Panc1 (cell line): ENCODE measurements around the gene MGAT4A. TPM values are rescaled to one million over a fixed set of nuclear protein-coding genes. Genes with fewer than 3 reads are reported as not detected.
"Not testable (repeated sequence)": the region's sequence is repeated elsewhere in the genome, so short reads cannot be mapped to it uniquely, and the experiment has no call there.

Source experiments
- ATAC-seq: fragments of 200-7000 bp; cut with Tn5 transposase; 2 replicates; pipeline ENCODE4 v1.9.1; 2020; ENCODE audit warnings: mild to moderate bottlenecking, moderate library complexity
- BruUV-seq: library from RNA; stranded (reverse); fragments of 400-500 nt; replicated peaks from 2 replicates; lab custom pipeline; 2021; lab: Mats Ljungman, UMichigan
- CTCF ChIA-PET: fragments of 300-600 bp; sonication (Branson Sonifier 250); formaldehyde crosslinking; loops from one replicate; lab custom pipeline; 2022; ENCODE audit warnings: antibody characterized with exemption; lab: Charles Lee
- POLR2A ChIA-PET: fragments of 300-600 bp; sonication (Branson Sonifier 250); formaldehyde crosslinking; loops from one replicate; lab custom pipeline; 2022; ENCODE audit warnings: antibody characterized with exemption; lab: Charles Lee
- DNase-seq: peaks from one replicate; pipeline ENCODE4 v3.0.0-alpha.2; 2010; ENCODE audit warnings: low read depth, low spot score
- H3K27ac ChIP-seq: 2 replicates; pipeline ENCODE4 v1.5.1; 2011; ENCODE audit warnings: mild to moderate bottlenecking, low read length, inconsistent platforms
- H3K27me3 ChIP-seq: fragments of 200-500 bp; sonication (Bioruptor generic); 2 replicates; pipeline ENCODE4 v1.6.0; 2014; ENCODE audit warnings: low read length, inconsistent platforms; ENCODE audit not compliant: control insufficient read depth, insufficient read depth
- H3K36me3 ChIP-seq: fragments of 200-500 bp; sonication (Bioruptor generic); 2 replicates; pipeline ENCODE4 v1.5.1; 2014; ENCODE audit warnings: inconsistent platforms, mild to moderate bottlenecking, low read length, moderate library complexity; ENCODE audit not compliant: control insufficient read depth, insufficient read depth
- H3K4me1 ChIP-seq: 2 replicates; pipeline ENCODE4 v1.5.1; 2011; ENCODE audit warnings: inconsistent platforms, mild to moderate bottlenecking, low read length, moderate library complexity; ENCODE audit not compliant: control insufficient read depth, insufficient read depth
- H3K4me3 ChIP-seq, 2 experiments: 2 replicates each; pipeline ENCODE4 v1.5.1; 2011 to 2012; ENCODE audit warnings: low read depth in 2 of 2, low read length in 2 of 2, mild to moderate bottlenecking in 2 of 2, inconsistent platforms in 1 of 2, moderate library complexity in 1 of 2
- H3K9me3 ChIP-seq: fragments of 200-500 bp; sonication (Bioruptor generic); 2 replicates; pipeline ENCODE4 v1.5.1; 2014; ENCODE audit warnings: low read depth, mild to moderate bottlenecking, inconsistent platforms, low read length, moderate library complexity; ENCODE audit not compliant: control insufficient read depth, insufficient read depth
- POLR2AphosphoS5 ChIP-seq: IDR thresholded peaks from 2 replicates; pipeline ENCODE4 v1.6.1; 2012; ENCODE audit warnings: mild to moderate bottlenecking, low read depth, low read length, moderate library complexity
- SIN3A ChIP-seq: IDR thresholded peaks from 2 replicates; pipeline ENCODE4 v1.6.1; 2012; ENCODE audit warnings: low read depth, mild to moderate bottlenecking, low read length, moderate library complexity, borderline replicate concordance; ENCODE audit not compliant: insufficient read depth
- TCF7L2 ChIP-seq: IDR thresholded peaks from 2 replicates; pipeline ENCODE4 v1.6.1; 2011; ENCODE audit warnings: mild to moderate bottlenecking, low read depth, low read length, inconsistent platforms
- in situ Hi-C: cut with HindIII; loops from 2 replicates; pipeline ENCODE4 v1.10.0; 2016; ENCODE audit warnings: low sequenced_read_pairs, low pct_unique_long_range_greater_than_20kb
- intact Hi-C: fragments of 100-400 bp; cut with micrococcal nuclease; formaldehyde crosslinking; loops from one replicate; pipeline ENCODE4 v1.10.0; 2022; ENCODE audit not compliant: unreplicated experiment
- total RNA-seq: library from RNA; stranded (reverse); gene quantifications from one replicate; pipeline ENCODE4 v1.2.1, GENCODE V29; 2021; ENCODE audit not compliant: unreplicated experiment
- TF ChIP-seq, protein P1 (sequence below): fragments of 450-650 bp; IDR thresholded peaks from 2 replicates; pipeline ENCODE4 v1.5.1; 2017; ENCODE audit warnings: mild to moderate bottlenecking
- TF ChIP-seq, protein P2 (sequence below), 2 experiments: IDR thresholded peaks; 2 replicates each; pipeline ENCODE4 v1.6.1; 2011 to 2012; ENCODE audit warnings: low read depth in 2 of 2, control low read depth in 1 of 2, low read length in 1 of 2, mild to moderate bottlenecking in 1 of 2, moderate library complexity in 1 of 2; ENCODE audit not compliant: insufficient read depth in 1 of 2

MGAT4A gene
- total RNA-seq, 1 experiment from 2014 or later, result 4.4 TPM

DNA sequence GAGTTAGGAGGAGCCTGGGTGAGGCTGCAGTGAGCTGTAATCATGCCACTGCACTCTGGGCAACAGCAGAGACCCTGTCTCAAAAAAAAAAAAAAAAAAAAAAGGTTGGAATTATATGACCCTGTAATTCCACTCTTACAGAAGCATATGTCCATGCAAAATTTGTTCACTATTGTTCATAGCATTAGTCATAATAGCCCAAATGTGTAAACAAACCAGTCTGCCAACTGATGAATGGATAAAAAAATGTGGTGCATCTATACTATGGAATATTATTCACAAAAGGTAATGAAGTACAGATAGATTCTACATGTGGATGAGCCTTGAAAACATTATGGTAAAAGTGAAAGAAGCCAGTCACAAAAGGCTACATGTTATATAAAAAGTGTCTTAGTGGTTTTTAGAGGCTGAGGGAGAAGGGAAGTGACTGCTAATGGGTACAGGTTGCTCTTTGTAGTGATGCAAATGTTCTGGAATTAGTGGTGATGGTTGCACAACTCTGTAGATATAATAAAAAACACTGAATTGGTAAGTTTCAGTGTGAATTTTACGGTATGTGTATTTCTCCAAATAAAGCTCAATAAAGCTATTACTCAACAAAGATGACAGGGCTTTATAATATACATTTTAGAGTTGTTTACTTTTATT is 132.0 kb downstream of the MGAT4A start:
- Histone ChIP-seq H3K27ac (no peak overlapping the region), H3K4me1 (no peaks in the 10 kb centered on the region), H3K4me3 (no peak overlapping the region), H3K36me3 (peaks cover 11% of the 10 kb centered on the region), H3K9me3 (no peaks in the 10 kb centered on the region), H3K27me3 (no peaks in the 10 kb centered on the region)
- DNase-seq, result no peak
- ChIA-PET POLR2A (interaction anchor here (0.6 to 0.7 kb wide), 2 partner anchors 21 to 158 kb away, joined by 4 to 5 read pairs; no protein-coding TSS in a partner anchor), CTCF (interaction anchor here (0.6 to 0.7 kb wide), 2 partner anchors 16 to 30 kb away, joined by 4 read pairs; no protein-coding TSS in a partner anchor)
- intact Hi-C loops, result no loop called here
- ATAC-seq, result no peak
- no TSS peak for BruUV-seq
- no peak for TF ChIP-seq POLR2AphosphoS5
- no peak for TF ChIP-seq TCF7L2
- TF ChIP-seq, protein P1, sequence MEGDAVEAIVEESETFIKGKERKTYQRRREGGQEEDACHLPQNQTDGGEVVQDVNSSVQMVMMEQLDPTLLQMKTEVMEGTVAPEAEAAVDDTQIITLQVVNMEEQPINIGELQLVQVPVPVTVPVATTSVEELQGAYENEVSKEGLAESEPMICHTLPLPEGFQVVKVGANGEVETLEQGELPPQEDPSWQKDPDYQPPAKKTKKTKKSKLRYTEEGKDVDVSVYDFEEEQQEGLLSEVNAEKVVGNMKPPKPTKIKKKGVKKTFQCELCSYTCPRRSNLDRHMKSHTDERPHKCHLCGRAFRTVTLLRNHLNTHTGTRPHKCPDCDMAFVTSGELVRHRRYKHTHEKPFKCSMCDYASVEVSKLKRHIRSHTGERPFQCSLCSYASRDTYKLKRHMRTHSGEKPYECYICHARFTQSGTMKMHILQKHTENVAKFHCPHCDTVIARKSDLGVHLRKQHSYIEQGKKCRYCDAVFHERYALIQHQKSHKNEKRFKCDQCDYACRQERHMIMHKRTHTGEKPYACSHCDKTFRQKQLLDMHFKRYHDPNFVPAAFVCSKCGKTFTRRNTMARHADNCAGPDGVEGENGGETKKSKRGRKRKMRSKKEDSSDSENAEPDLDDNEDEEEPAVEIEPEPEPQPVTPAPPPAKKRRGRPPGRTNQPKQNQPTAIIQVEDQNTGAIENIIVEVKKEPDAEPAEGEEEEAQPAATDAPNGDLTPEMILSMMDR, result no peak
- TF ChIP-seq, protein P2, sequence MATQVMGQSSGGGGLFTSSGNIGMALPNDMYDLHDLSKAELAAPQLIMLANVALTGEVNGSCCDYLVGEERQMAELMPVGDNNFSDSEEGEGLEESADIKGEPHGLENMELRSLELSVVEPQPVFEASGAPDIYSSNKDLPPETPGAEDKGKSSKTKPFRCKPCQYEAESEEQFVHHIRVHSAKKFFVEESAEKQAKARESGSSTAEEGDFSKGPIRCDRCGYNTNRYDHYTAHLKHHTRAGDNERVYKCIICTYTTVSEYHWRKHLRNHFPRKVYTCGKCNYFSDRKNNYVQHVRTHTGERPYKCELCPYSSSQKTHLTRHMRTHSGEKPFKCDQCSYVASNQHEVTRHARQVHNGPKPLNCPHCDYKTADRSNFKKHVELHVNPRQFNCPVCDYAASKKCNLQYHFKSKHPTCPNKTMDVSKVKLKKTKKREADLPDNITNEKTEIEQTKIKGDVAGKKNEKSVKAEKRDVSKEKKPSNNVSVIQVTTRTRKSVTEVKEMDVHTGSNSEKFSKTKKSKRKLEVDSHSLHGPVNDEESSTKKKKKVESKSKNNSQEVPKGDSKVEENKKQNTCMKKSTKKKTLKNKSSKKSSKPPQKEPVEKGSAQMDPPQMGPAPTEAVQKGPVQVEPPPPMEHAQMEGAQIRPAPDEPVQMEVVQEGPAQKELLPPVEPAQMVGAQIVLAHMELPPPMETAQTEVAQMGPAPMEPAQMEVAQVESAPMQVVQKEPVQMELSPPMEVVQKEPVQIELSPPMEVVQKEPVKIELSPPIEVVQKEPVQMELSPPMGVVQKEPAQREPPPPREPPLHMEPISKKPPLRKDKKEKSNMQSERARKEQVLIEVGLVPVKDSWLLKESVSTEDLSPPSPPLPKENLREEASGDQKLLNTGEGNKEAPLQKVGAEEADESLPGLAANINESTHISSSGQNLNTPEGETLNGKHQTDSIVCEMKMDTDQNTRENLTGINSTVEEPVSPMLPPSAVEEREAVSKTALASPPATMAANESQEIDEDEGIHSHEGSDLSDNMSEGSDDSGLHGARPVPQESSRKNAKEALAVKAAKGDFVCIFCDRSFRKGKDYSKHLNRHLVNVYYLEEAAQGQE (IDR thresholded peaks at IDR 0.05; ENCODE audit: insufficient read depth in 1 of 2, low read depth in 2 of 2, low read length in 1 of 2), result no peak
- TF ChIP-seq SIN3A, result no peak
- in situ Hi-C loops, result no loop called here

DNA sequence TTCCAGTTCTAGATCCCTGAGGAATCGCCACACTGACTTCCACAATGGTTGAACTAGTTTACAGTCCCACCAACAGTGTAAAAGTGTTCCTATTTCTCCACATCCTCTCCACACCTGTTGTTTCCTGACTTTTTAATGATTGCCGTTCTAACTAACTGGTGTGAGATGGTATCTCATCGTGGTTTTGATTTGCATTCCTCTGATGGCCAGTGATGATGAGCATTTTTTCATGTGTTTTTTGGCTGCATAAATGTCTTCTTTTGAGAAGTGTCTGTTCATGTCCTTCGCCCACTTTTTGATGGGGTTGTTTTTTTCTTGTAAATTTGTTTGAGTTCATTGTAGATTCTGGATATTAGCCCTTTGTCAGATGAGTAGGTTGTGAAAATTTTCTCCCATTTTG is 136.3 kb downstream of the MGAT4A start:
- H3K27me3 ChIP-seq, BruUV-seq, H3K27ac ChIP-seq, CTCF ChIA-PET, H3K9me3 ChIP-seq, H3K4me1 ChIP-seq, H3K36me3 ChIP-seq, H3K4me3 ChIP-seq, in situ Hi-C loops, ATAC-seq, intact Hi-C loops, POLR2A ChIA-PET, DNase-seq: not testable (repeated sequence)

DNA sequence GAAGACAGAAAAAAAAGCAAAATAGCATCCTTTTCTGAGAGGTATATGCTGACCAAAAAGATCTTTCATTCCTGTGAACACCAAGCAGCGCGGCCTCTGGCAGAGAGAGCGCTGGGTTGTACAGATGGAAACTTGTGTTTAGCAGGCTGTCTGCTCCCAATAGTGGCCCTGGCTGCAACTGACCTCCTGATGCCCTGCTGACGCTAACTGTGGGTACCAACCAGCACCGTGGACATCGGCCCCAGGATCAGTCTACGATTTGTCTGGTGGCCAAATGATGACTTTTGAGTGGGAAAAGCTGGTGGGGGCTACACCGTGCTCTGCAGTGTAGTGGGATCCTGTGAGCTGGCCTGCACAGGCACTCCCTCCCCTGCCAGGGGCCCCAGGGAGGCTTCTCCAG is 138.4 kb downstream of the MGAT4A start:
- TF ChIP-seq SIN3A (no peak), TCF7L2 (no peak), POLR2AphosphoS5 (no peak)
- TF ChIP-seq, protein P2 (IDR thresholded peaks at IDR 0.05; ENCODE audit: insufficient read depth in 1 of 2, low read depth in 2 of 2, low read length in 1 of 2), result no peak
- TF ChIP-seq, protein P1, result no peak
- DNase-seq (no peak), ATAC-seq (no peak)
- H3K4me3 ChIP-seq, result no peak overlapping the region
- POLR2A ChIA-PET, result no interaction called here
- no peaks in the 10 kb centered on the region for H3K27me3 ChIP-seq
- in situ Hi-C loops, result no loop called here
- intact Hi-C loops, result no loop called here
- no peaks in the 10 kb centered on the region for H3K4me1 ChIP-seq
- BruUV-seq, result no TSS peak
- no peaks in the 10 kb centered on the region for H3K36me3 ChIP-seq
- no peaks in the 10 kb centered on the region for H3K9me3 ChIP-seq
- CTCF ChIA-PET, result no interaction called here
- H3K27ac ChIP-seq, result no peak overlapping the region
